BLaER1 (cell line): ENCODE results near the gene BPHL.
"Not testable (repeated sequence)": the region's sequence is repeated elsewhere in the genome, so short reads cannot be mapped to it uniquely, and the experiment has no call there.

Source experiments
- H3K27ac ChIP-seq: shearing (Covaris generic); formaldehyde crosslinking; 2 replicates; pipeline ENCODE4 v1.8.1; 2022
- H3K27me3 ChIP-seq: shearing (Covaris generic); formaldehyde crosslinking; 2 replicates; pipeline ENCODE4 v1.8.1; 2022
- H3K36me3 ChIP-seq: shearing (Covaris generic); formaldehyde crosslinking; 2 replicates; pipeline ENCODE4 v1.8.1; 2022
- H3K4me1 ChIP-seq: shearing (Covaris generic); formaldehyde crosslinking; 2 replicates; pipeline ENCODE4 v1.8.1; 2022
- H3K4me2 ChIP-seq: shearing (Covaris generic); formaldehyde crosslinking; 2 replicates; pipeline ENCODE4 v1.8.1; 2022
- H3K4me3 ChIP-seq: shearing (Covaris generic); formaldehyde crosslinking; 2 replicates; pipeline ENCODE4 v1.8.1; 2022
- H3K9ac ChIP-seq: shearing (Covaris generic); formaldehyde crosslinking; 2 replicates; pipeline ENCODE4 v1.8.1; 2022
- H3K9me3 ChIP-seq: shearing (Covaris generic); formaldehyde crosslinking; 2 replicates; pipeline ENCODE4 v1.8.1; 2022
- H4K20me1 ChIP-seq: shearing (Covaris generic); formaldehyde crosslinking; 2 replicates; pipeline ENCODE4 v1.8.1; 2022
- Cebpa-rat ChIP-seq: shearing (Covaris generic); IDR thresholded peaks from 2 replicates; pipeline ENCODE4 v1.8.1; 2022

The BPHL gene

GRCh38 chr6:3175715-3176402 lies 57.3 kb downstream of the BPHL start:
- no peak overlapping the region for H3K9ac ChIP-seq
- no peaks in the 10 kb centered on the region for H3K36me3 ChIP-seq
- no peak overlapping the region for H3K27ac ChIP-seq
- H3K9me3 ChIP-seq: peaks cover 2% of the 10 kb centered on the region; the same call in 1 of the 2 replicates
- no peak overlapping the region for H3K4me3 ChIP-seq
- no peak for TF ChIP-seq Cebpa-rat
- H3K4me1 ChIP-seq: no peaks in the 10 kb centered on the region
- H3K4me2 ChIP-seq: no peak overlapping the region
- no peaks in the 10 kb centered on the region for H3K27me3 ChIP-seq
- no peaks in the 10 kb centered on the region for H4K20me1 ChIP-seq

- no peaks in the 10 kb centered on the region for H3K36me3 ChIP-seq
- no peaks in the 10 kb centered on the region for H4K20me1 ChIP-seq
- no peak overlapping the region for H3K4me3 ChIP-seq
- no peaks in the 10 kb centered on the region for H3K4me1 ChIP-seq
- H3K4me2 ChIP-seq: no peak overlapping the region
- H3K27ac ChIP-seq: no peak overlapping the region
- no peak for TF ChIP-seq Cebpa-rat
- no peak overlapping the region for H3K9ac ChIP-seq
- H3K9me3 ChIP-seq: no peaks in the 10 kb centered on the region
- H3K27me3 ChIP-seq: no peaks in the 10 kb centered on the region
These were observed 58.2 kb downstream of the BPHL start for GRCh38 chr6:3176562-3177355.

DNA sequence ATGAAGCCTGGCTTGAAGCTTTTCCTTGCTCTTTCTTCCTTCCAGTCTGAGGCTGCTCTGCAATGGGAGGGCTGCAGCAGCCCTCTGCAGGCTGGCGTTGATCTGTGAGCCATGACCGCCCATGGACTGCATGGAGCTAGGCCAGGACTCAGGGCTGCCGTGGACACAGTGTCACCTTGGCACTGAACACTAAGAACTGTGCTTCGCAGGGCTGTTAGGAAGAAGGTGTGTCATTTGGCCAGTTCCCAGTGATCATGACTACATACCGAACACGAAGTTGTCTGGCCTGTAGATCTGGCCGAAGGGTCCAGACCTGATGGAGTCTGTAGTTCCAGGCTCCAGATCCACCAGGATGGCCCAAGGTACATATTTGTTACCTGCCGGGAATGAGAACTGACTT lies 60.2 kb downstream of the BPHL start:
- not testable (repeated sequence) for H3K4me3 ChIP-seq, H3K9me3 ChIP-seq, H3K9ac ChIP-seq, H3K27me3 ChIP-seq, H3K36me3 ChIP-seq, H3K4me1 ChIP-seq, H3K4me2 ChIP-seq, H4K20me1 ChIP-seq, H3K27ac ChIP-seq

DNA sequence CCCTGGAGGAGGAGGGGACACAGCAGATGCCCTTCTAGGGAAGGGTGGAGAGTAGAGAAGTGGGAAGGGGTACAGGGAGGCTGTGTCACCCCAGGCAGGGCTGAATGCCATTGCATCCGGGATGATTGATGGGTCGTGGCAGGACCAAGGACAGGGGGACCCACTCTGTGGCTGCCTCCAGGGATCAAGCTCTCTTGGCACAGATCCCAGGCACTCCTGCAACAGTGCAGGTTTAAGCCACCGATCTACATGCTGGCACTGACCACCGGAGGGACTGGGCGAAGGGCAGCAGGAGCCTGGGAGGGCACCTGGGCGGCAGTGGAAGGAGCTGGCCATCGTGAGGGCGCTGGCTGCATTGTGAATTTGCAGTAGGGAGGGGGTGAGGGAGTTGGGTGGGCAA lies 61.4 kb downstream of the BPHL start:
- H3K9me3 ChIP-seq, H3K4me1 ChIP-seq, H3K9ac ChIP-seq, H3K27me3 ChIP-seq, H3K36me3 ChIP-seq, H3K4me3 ChIP-seq, H4K20me1 ChIP-seq, H3K27ac ChIP-seq, H3K4me2 ChIP-seq: not testable (repeated sequence)

DNA sequence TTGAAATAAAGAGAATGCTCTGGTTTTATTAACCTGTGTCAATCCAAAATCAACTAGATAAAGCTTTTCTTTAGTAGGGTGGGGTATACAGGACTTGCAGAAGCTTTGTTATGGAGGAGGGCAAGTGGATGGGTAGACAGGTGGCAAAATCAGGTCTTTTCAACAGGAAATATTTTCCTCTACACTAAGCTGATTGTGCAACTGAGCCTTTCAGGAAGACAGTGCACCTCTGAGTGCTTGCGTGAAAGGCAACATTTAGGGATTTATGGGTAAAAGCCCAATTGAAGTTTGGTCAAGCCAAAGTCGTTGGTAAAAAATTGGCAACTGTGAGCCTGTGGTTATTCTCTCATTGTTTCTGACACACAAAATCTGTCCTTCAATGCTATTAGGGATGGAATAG lies 62.6 kb downstream of the BPHL start:
- Histone ChIP-seq H4K20me1 (no peaks in the 10 kb centered on the region), H3K9ac (no peak overlapping the region), H3K4me1 (peaks cover 3% of the 10 kb centered on the region), H3K27me3 (no peaks in the 10 kb centered on the region), H3K4me3 (no peak overlapping the region), H3K36me3 (no peaks in the 10 kb centered on the region), H3K4me2 (no peak overlapping the region), H3K27ac (no peak overlapping the region), H3K9me3 (no peaks in the 10 kb centered on the region)
- no peak for TF ChIP-seq Cebpa-rat

DNA sequence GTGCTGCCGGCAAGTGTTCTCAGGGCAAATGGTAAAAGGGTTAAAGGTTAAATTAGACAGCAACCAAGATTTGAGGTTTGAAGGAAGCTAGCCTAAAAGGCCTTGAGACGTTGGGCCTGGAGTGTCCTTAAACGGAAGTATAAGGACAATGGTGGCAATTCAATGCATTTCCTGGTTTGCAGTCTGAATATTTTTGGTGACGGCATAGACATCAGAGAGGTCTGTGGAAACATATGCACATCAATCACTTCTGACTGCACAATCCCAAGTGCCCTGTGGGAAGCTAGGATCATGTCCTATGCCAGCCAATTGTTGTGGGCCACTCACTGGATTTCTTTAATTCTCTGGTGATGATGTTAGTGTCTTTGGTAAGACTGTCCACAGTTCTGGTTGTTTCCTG lies 64.6 kb downstream of the BPHL start:
- TF ChIP-seq Cebpa-rat: no peak
- H3K27me3 ChIP-seq: no peaks in the 10 kb centered on the region

GRCh38 chr6:3186974-3187382 lies 68.5 kb downstream of the BPHL start:
- H3K36me3 ChIP-seq: no peaks in the 10 kb centered on the region
- no peak overlapping the region for H3K9ac ChIP-seq
- H3K27ac ChIP-seq: no peak overlapping the region
- TF ChIP-seq Cebpa-rat: no peak
- peak overlapping the region; percentile 68 for H3K4me2 ChIP-seq
- peaks cover 22% of the 10 kb centered on the region for H3K4me1 ChIP-seq
- no peaks in the 10 kb centered on the region for H3K27me3 ChIP-seq
- no peaks in the 10 kb centered on the region for H3K9me3 ChIP-seq
- no peaks in the 10 kb centered on the region for H4K20me1 ChIP-seq
- H3K4me3 ChIP-seq: no peak overlapping the region

More for the DNA sequence above, 64.6 kb downstream of the BPHL start:
- Histone ChIP-seq H3K4me1 (peaks cover 22% of the 10 kb centered on the region), H4K20me1 (no peaks in the 10 kb centered on the region), H3K4me2 (no peak overlapping the region), H3K9ac (no peak overlapping the region), H3K4me3 (no peak overlapping the region), H3K27ac (no peak overlapping the region), H3K9me3 (no peaks in the 10 kb centered on the region), H3K36me3 (no peaks in the 10 kb centered on the region)

DNA sequence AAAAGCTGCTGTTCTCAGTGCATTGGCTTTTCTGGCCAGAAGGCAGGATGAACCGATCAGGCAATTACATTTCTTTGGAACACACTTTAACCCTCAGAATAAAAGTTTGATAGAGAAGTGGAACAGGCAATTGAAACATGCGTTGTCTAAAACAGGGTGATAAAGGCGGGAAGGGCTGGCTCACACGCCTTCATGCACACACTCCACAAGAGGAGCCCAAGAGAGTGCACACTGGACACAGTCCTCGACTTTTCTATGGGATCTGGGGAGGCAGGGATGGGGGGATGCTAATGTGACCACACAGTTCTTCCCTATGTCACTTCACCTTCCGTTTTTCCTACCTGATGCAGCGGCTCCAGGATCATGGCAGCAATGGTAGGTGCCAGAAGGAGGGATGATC lies 69.8 kb downstream of the BPHL start:
- no peak for TF ChIP-seq Cebpa-rat
- H3K9me3 ChIP-seq: no peaks in the 10 kb centered on the region
- no peaks in the 10 kb centered on the region for H4K20me1 ChIP-seq
- H3K4me3 ChIP-seq: no peak overlapping the region
- peaks cover 22% of the 10 kb centered on the region for H3K4me1 ChIP-seq
- H3K4me2 ChIP-seq: no peak overlapping the region
- no peaks in the 10 kb centered on the region for H3K27me3 ChIP-seq
- H3K27ac ChIP-seq: no peak overlapping the region
- H3K9ac ChIP-seq: no peak overlapping the region
- no peaks in the 10 kb centered on the region for H3K36me3 ChIP-seq

- not testable (repeated sequence) for H4K20me1 ChIP-seq, H3K27ac ChIP-seq, H3K4me3 ChIP-seq, H3K9me3 ChIP-seq, H3K9ac ChIP-seq, H3K36me3 ChIP-seq, H3K4me2 ChIP-seq, H3K27me3 ChIP-seq
- H3K4me1 ChIP-seq: peaks cover 24% of the 10 kb centered on the region
These were observed 70.7 kb downstream of the BPHL start for GRCh38 chr6:3189192-3189591.

GRCh38 chr6:3190056-3190455 lies 71.5 kb downstream of the BPHL start:
- Histone ChIP-seq H3K36me3 (no peaks in the 10 kb centered on the region), H3K27ac (no peak overlapping the region), H3K4me3 (no peak overlapping the region), H3K4me2 (no peak overlapping the region), H3K4me1 (peaks cover 33% of the 10 kb centered on the region), H3K9me3 (no peaks in the 10 kb centered on the region), H3K9ac (no peak overlapping the region), H4K20me1 (no peaks in the 10 kb centered on the region), H3K27me3 (no peaks in the 10 kb centered on the region)
- no peak for TF ChIP-seq Cebpa-rat

DNA sequence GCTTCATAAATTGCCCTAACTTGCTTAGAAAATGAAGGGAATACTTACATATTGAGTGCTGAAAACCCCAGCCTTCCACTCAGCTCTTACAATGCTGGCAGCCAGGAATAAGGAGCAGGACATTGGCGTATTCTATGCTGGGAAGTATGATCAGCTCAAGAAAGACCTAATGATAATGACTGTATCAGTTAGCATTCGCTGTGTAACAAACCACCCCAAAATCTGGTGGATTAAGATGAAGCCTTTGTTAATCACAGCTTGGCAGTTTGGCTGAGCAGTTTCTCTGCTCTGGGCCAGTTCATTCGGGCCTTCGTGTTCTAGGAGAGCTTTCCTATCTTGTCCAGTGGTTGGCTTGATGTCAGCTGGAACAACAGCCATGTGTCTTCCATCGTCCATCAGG lies 72.3 kb downstream of the BPHL start:
- Histone ChIP-seq H3K4me3 (no peak overlapping the region), H3K9me3 (no peaks in the 10 kb centered on the region), H3K4me2 (no peak overlapping the region), H3K36me3 (no peaks in the 10 kb centered on the region), H3K27ac (no peak overlapping the region), H4K20me1 (no peaks in the 10 kb centered on the region), H3K9ac (no peak overlapping the region), H3K4me1 (peaks cover 40% of the 10 kb centered on the region), H3K27me3 (no peaks in the 10 kb centered on the region)
- TF ChIP-seq Cebpa-rat: no peak
